ENCODE measurements around the gene KIAA1958. TPM values are rescaled to one million over a fixed set of nuclear protein-coding genes. Genes with fewer than 3 reads are reported as not detected.

KIAA1958 gene
- total RNA-seq, 2 experiments from 2014 or later, result 6.7 to 7.6 TPM

DNA sequence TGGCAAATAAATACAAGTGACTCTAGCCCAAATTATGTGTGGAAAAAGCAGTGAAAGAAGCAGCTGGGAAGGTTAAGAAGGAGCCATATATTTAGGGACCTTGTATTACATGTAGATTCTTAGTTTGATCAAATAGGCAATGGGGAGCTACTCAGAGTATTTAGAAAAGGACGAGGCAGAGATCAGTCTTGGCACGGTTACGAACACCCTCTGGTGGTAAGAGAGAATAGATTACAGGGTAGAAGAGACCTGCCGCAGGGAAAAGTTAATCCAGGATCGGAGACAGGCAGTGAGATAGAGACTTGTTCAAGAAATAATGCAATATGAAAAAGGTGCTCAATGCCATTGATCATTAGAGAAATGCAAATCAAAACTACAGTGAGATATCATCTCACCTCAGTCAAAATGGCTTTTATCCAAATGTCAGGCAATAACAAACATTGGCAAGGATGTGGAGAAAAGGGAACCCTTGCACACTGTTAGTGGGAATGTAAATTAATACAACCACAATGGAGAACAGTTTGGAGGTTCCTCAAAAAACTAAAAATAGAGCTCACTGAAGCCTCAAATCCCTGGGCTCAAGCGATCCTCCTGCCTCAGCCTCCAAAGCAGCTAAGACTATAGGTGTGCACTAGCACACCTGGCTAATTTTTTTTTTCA lies 219.3 kb downstream of the KIAA1958 start:
- intact Hi-C loops (cut with micrococcal nuclease), result no loop called here
- CTCF ChIA-PET, result interaction anchor here (0.6 to 1.4 kb wide), 3 partner anchors 12 to 947 kb away, joined by 3 read pairs; partner anchors contain the start of gene INIP
- H3K36me3 Mint-ChIP-seq (ENCODE audit: low read depth), result peaks cover 8% of the 10 kb centered on the region
- H3K4me3 Mint-ChIP-seq, result no peak overlapping the region
- H3K9me3 Mint-ChIP-seq, result no peaks in the 10 kb centered on the region
- no peak overlapping the region for H3K27ac Mint-ChIP-seq
- peaks cover 28% of the 10 kb centered on the region for H3K4me1 Mint-ChIP-seq (ENCODE audit: low read depth)
- DNase-seq, result no peak
- H3K27me3 Mint-ChIP-seq (ENCODE audit: low read depth), result no peaks in the 10 kb centered on the region

DNA sequence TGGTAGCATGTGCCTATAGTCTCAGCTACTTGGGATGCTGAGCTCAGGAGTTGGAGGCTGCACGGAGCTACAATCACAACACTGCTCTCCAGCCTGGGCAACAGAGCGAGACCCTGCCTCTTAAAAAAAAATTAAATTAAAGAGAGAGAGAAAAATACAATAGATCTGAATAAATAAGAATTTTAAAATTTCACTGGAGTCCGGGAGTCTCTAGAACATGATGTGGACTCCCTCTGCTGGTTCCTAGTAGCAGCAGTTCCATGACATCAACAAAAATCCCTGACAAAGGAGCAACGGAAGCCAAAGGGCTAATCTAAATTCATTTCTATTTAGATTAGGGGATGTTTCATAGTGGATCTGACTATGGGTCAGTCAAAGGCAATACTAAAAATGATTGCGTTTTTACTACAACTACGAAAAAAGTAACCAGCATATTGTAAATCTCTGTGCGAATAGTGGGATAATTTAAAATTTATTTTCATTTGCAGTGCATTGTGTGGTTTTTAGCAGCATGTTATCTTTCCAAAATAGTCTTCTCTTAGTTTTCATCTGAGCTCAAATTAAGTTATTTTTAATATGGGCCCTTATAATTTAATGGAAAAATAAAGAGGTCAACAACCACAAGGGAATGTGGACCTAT lies 224.5 kb downstream of the KIAA1958 start:
- peaks cover 7% of the 10 kb centered on the region for H3K36me3 Mint-ChIP-seq (ENCODE audit: low read depth)
- intact Hi-C loops (cut with micrococcal nuclease), result loop anchor here (10.0 kb wide), 1 partner anchor 616 kb away; no protein-coding TSS in a partner anchor
- peaks cover 35% of the 10 kb centered on the region for H3K4me1 Mint-ChIP-seq (ENCODE audit: low read depth)
- H3K27me3 Mint-ChIP-seq (ENCODE audit: low read depth), result no peaks in the 10 kb centered on the region
- peaks cover 4% of the 10 kb centered on the region for H3K9me3 Mint-ChIP-seq
- DNase-seq, result no peak
- CTCF ChIA-PET, result interaction anchor here (0.7 to 1.0 kb wide), 3 partner anchors 191 to 268 kb away, joined by 3 to 5 read pairs (median 3); no protein-coding TSS in a partner anchor
- H3K4me3 Mint-ChIP-seq, result no peak overlapping the region
- H3K27ac Mint-ChIP-seq, result no peak overlapping the region

DNA sequence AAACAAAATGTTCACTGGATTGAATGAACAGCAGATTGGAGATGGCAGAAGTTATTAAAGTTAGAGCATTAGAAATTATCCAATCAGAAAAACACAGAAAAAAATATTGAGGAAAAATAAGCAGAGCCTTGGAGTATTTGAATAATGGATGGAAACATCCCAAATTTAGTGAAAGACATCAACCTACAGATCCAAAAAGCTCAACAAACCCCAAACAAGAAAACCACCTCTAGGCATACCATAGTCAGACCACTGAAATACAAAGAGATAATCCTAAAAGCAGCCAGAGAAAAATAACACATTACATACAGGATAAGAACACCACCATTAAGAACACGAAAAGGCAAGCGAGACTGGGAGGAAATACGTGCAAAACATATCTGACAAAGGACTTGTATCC lies 226.1 kb downstream of the KIAA1958 start:
- CTCF ChIA-PET, result interaction anchor here (1.1 to 1.2 kb wide), 2 partner anchors 16 to 269 kb away, joined by 3 to 4 read pairs; no protein-coding TSS in a partner anchor
- no peak for DNase-seq
- H3K27ac Mint-ChIP-seq, result no peak overlapping the region
- peaks cover 38% of the 10 kb centered on the region for H3K4me1 Mint-ChIP-seq (ENCODE audit: low read depth)
- intact Hi-C loops (cut with micrococcal nuclease), result loop anchor here (10.0 kb wide), 1 partner anchor 618 kb away; no protein-coding TSS in a partner anchor
- no peak overlapping the region for H3K4me3 Mint-ChIP-seq
- H3K9me3 Mint-ChIP-seq, result peaks cover 4% of the 10 kb centered on the region
- H3K36me3 Mint-ChIP-seq (ENCODE audit: low read depth), result peaks cover 7% of the 10 kb centered on the region
- no peaks in the 10 kb centered on the region for H3K27me3 Mint-ChIP-seq (ENCODE audit: low read depth)

DNA sequence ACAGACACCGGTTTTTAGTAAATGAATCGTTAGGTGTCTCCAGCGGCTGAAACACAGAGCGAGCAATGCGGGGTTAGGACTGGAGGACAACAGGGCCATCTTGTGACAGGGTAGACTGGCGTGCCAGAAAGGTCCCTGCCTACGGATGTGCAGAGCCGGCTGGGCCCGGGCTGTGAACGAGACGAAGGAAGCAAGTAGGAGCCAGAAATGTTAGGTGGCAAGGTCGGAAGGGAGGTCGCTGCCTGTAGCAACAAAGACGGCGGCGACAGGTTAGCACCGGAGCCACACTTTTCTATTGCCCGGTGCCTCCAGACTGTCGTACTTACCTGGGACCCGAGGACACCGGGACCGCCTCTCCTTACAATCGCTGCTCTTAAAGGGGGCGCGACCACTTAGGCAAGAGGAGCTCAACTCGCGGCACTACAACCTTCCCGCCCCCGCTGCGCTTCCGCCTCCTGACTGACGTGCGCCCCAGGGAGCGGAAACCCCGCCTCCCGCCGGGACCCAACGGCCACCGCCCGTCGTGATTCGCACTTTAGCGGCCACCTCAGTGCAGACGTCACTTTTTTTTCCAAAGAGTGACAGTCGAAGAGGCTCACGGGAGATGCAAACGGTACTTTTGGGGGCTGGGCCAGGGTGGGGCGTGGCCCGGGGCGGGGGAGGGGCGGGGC lies 231.2 kb downstream of the KIAA1958 start, which contains the start of gene INIP:
Gene INIP (minus strand): TSS at position 457 of the 671 bp plus-strand sequence. CDS start 1,632 bp downstream, outside the sequence.
- H3K27ac Mint-ChIP-seq, result peak within 1 kb of the TSS; percentile 94
- peaks cover under 1% of the 10 kb centered on the region for H3K36me3 Mint-ChIP-seq (ENCODE audit: low read depth)
- peaks cover under 1% of the 10 kb centered on the region for H3K9me3 Mint-ChIP-seq
- H3K27me3 Mint-ChIP-seq (ENCODE audit: low read depth), result no peaks in the 10 kb centered on the region
- intact Hi-C loops (cut with micrococcal nuclease), result loop anchor here (1.0 to 10.0 kb wide), 10 partner anchors 33 to 623 kb away; partner anchors contain the start of genes FKBP15, KIAA1958, PTBP3 and SLC31A1
- peak; percentile 97 for DNase-seq
- peak within 1 kb of the TSS; percentile 97 for H3K4me3 Mint-ChIP-seq
- CTCF ChIA-PET, result interaction anchor here (0.5 to 3.9 kb wide), 13 partner anchors 12 to 769 kb away, joined by 3 to 19 read pairs (median 3); partner anchors contain the start of genes HSDL2, PTBP3 and SNX30
- H3K4me1 Mint-ChIP-seq (ENCODE audit: low read depth), result peaks cover 23% of the 10 kb centered on the region

Other genes with a start within 250 kb of the KIAA1958 start
- gene PTBP3, start 153.2 kb upstream of the KIAA1958 start, total RNA-seq, result 10 to 100 TPM; 87.8 to 92.6 TPM
- gene HSDL2, start 106.7 kb upstream of the KIAA1958 start, total RNA-seq, result 10 to 100 TPM; 25.9 to 28.5 TPM
- gene INIP, start 231.3 kb downstream of the KIAA1958 start, total RNA-seq, result 10 to 100 TPM; 31.1 to 33.4 TPM

All from activated naive CD4-positive, alpha-beta T cell treated with anti-CD3 and anti-CD28 coated beads for 36 hours (primary cell).